Mesenchymal stem cell (in vitro differentiated cells and primary cell): ENCODE results near the gene IL18R1.
"Not testable (repeated sequence)": the region's sequence is repeated elsewhere in the genome, so short reads cannot be mapped to it uniquely, and the experiment has no call there.

ENCODE experiments used
- DNase-seq: peaks from one replicate; pipeline ENCODE4 v3.0.0-alpha.2; 2013
- H2AFZ ChIP-seq: one replicate; pipeline ENCODE4 v1.6.1; 2013; ENCODE audit warnings: low read depth, mild to moderate bottlenecking, control low read depth, inconsistent platforms, low read length, moderate library complexity
- H2AK5ac ChIP-seq: 2 replicates; pipeline ENCODE4 v1.6.1; 2013; ENCODE audit warnings: low read length, moderate library complexity, mild to moderate bottlenecking, inconsistent platforms; ENCODE audit not compliant: severe bottlenecking
- H2BK120ac ChIP-seq: one replicate; pipeline ENCODE4 v1.6.1; 2013; ENCODE audit warnings: low read depth, mild to moderate bottlenecking, inconsistent platforms, low read length, moderate library complexity
- H2BK12ac ChIP-seq, 2 experiments: one replicate each; pipeline ENCODE4 v1.6.1; 2013; ENCODE audit warnings: inconsistent platforms in 2 of 2, low read length in 2 of 2, mild to moderate bottlenecking in 2 of 2, moderate library complexity in 2 of 2, control low read depth in 1 of 2
- H2BK15ac ChIP-seq: one replicate; pipeline ENCODE4 v1.6.1; 2013; ENCODE audit warnings: mild to moderate bottlenecking, low read depth, inconsistent platforms; ENCODE audit not compliant: poor library complexity, severe bottlenecking
- H2BK5ac ChIP-seq: 2 replicates; pipeline ENCODE4 v1.6.1; 2013; ENCODE audit warnings: low read depth, mild to moderate bottlenecking, low read length, control low read depth, inconsistent platforms; ENCODE audit not compliant: poor library complexity, severe bottlenecking
- H3K14ac ChIP-seq, 2 experiments: one replicate each; pipeline ENCODE4 v1.6.1; 2013; ENCODE audit warnings: inconsistent platforms in 2 of 2, low read length in 2 of 2, control low read depth in 1 of 2, mild to moderate bottlenecking in 1 of 2, moderate library complexity in 1 of 2
- H3K18ac ChIP-seq, 2 experiments: one replicate each; pipeline ENCODE4 v1.6.1; 2013; ENCODE audit warnings: inconsistent platforms in 2 of 2, low read length in 2 of 2, control low read depth in 1 of 2, low read depth in 1 of 2, mild to moderate bottlenecking in 1 of 2
- H3K23ac ChIP-seq, 2 experiments: one replicate each; pipeline ENCODE4 v1.6.1; 2013; ENCODE audit warnings: inconsistent platforms in 2 of 2, low read length in 2 of 2, mild to moderate bottlenecking in 2 of 2, moderate library complexity in 2 of 2, control low read depth in 1 of 2
- H3K27ac ChIP-seq: 2 replicates; pipeline ENCODE4 v1.5.1; 2013; ENCODE audit warnings: mild to moderate bottlenecking, moderate library complexity, low read length, control low read depth, inconsistent platforms; ENCODE audit not compliant: poor library complexity, severe bottlenecking
- H3K27me3 ChIP-seq, 2 experiments: 2 replicates each; pipeline versions ENCODE4 v1.6.1 to v1.7.0; 2013; ENCODE audit warnings: low read length in 2 of 2, mild to moderate bottlenecking in 2 of 2, moderate library complexity in 2 of 2, control low read depth in 1 of 2, inconsistent platforms in 1 of 2; ENCODE audit not compliant: control insufficient read depth in 1 of 2, insufficient read depth in 1 of 2
- H3K36me3 ChIP-seq, 2 experiments: 2 replicates each; pipeline versions ENCODE4 v1.6.1 to v1.7.0; 2013; ENCODE audit warnings: low read length in 2 of 2, control low read depth in 1 of 2, inconsistent platforms in 1 of 2, low read depth in 1 of 2, mild to moderate bottlenecking in 1 of 2; ENCODE audit not compliant: insufficient read depth in 2 of 2, control insufficient read depth in 1 of 2
- H3K4ac ChIP-seq, 2 experiments: one replicate each; pipeline ENCODE4 v1.6.1; 2013; ENCODE audit warnings: inconsistent platforms in 2 of 2, low read length in 2 of 2, mild to moderate bottlenecking in 2 of 2, moderate library complexity in 2 of 2, control low read depth in 1 of 2, low read depth in 1 of 2
- H3K4me1 ChIP-seq: 2 replicates; pipeline ENCODE4 v1.6.1; 2013; ENCODE audit warnings: low read depth, low read length, control low read depth; ENCODE audit not compliant: control insufficient read depth, insufficient read depth
- H3K4me2 ChIP-seq: 2 replicates; pipeline ENCODE4 v1.6.1; 2013; ENCODE audit warnings: low read length, mild to moderate bottlenecking, inconsistent platforms; ENCODE audit not compliant: poor library complexity, severe bottlenecking
- H3K4me3 ChIP-seq, 2 experiments: 2 replicates each; pipeline versions ENCODE4 v1.5.1 to v1.7.0; 2013; ENCODE audit warnings: low read length in 2 of 2, mild to moderate bottlenecking in 2 of 2, control low read depth in 1 of 2, low read depth in 1 of 2; ENCODE audit not compliant: insufficient read depth in 1 of 2
- H3K79me1 ChIP-seq: replicated peaks from 2 replicates; pipeline ENCODE4 v1.6.1; 2013; ENCODE audit warnings: mild to moderate bottlenecking, control low read depth, low read length, inconsistent platforms; ENCODE audit not compliant: poor library complexity, severe bottlenecking
- H3K9ac ChIP-seq: 2 replicates; pipeline ENCODE4 v1.7.0; 2013; ENCODE audit warnings: mild to moderate bottlenecking, low read length, moderate library complexity
- H3K9me3 ChIP-seq: 2 replicates; pipeline ENCODE4 v1.7.0; 2013; ENCODE audit warnings: mild to moderate bottlenecking, low read length; ENCODE audit not compliant: control insufficient read depth
- H4K8ac ChIP-seq: one replicate; pipeline ENCODE4 v1.6.1; 2013; ENCODE audit warnings: inconsistent platforms, mild to moderate bottlenecking, low read length, moderate library complexity
- H4K91ac ChIP-seq: one replicate; pipeline ENCODE4 v1.6.1; 2013; ENCODE audit warnings: mild to moderate bottlenecking, low read length, inconsistent platforms
- WGBS: methylation state at CpG from one replicate; pipeline ENCODE4 v1.1.7; 2013; ENCODE audit warnings: mixed read lengths; 5-methylcytosine and 5-hydroxymethylcytosine counted together

The IL18R1 gene

GRCh38 chr2:102317715-102318114, 37.9 kb upstream of the IL18R1 start:
- H3K27ac ChIP-seq, result no peak overlapping the region
- no peak overlapping the region for H2AFZ ChIP-seq
- H2BK5ac ChIP-seq, result no peak overlapping the region
- no peak overlapping the region for H3K4me2 ChIP-seq
- H3K4me3 ChIP-seq, result no peak overlapping the region
- H2BK120ac ChIP-seq, result no peak overlapping the region
- H3K9ac ChIP-seq, result no peak overlapping the region
- 33% methylated on average over 2 of the region's 2 CpGs for WGBS
- H3K14ac ChIP-seq, result no peak overlapping the region
- H3K4me1 ChIP-seq, result no peaks in the 10 kb centered on the region
- H2BK12ac ChIP-seq, result no peak overlapping the region
- H3K18ac ChIP-seq, result no peak overlapping the region
- no peak overlapping the region for H4K8ac ChIP-seq
- H3K4ac ChIP-seq, result no peak overlapping the region
- no peak overlapping the region for H2AK5ac ChIP-seq
- no peak for DNase-seq
- no peak overlapping the region for H3K23ac ChIP-seq
- peaks cover 4% of the 10 kb centered on the region for H3K9me3 ChIP-seq
- H3K79me1 ChIP-seq, result no peaks in the 10 kb centered on the region
- H3K27me3 ChIP-seq, result peaks cover 4 to 38% of the 10 kb centered on the region in 2 experiments
- no peak overlapping the region for H4K91ac ChIP-seq
- no peak overlapping the region for H2BK15ac ChIP-seq
- H3K36me3 ChIP-seq, result no peaks in the 10 kb centered on the region

DNA sequence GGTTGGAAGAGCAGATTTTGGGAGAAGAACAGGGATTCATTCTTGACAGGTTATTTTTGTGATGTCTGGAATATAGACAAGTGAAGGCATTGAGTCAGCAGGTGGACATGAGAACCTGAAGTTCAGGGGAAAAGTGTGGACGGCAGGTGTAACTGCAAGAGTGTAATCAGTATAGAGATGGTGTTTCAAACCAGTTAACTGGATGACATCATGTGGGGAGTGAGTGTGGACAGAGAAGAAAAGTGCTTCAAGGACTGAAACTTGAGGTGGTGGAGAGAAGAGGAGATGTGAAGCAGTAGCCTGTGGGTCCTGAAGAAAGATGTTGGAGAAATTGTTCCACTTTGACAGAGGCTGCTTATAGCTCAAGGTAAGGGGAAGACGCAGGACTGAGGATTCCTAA, 37.2 kb upstream of the IL18R1 start:
- Histone ChIP-seq H3K4ac (no peak overlapping the region), H3K14ac (no peak overlapping the region), H4K8ac (no peak overlapping the region), H4K91ac (no peak overlapping the region), H3K9me3 (peaks cover 4% of the 10 kb centered on the region), H3K79me1 (no peaks in the 10 kb centered on the region), H3K4me3 (no peak overlapping the region), H3K4me1 (no peaks in the 10 kb centered on the region), H2BK5ac (no peak overlapping the region), H3K27me3 (peaks cover 4 to 40% of the 10 kb centered on the region in 2 experiments), H2AFZ (no peak overlapping the region), H3K27ac (no peak overlapping the region), H3K36me3 (no peaks in the 10 kb centered on the region), H2BK15ac (no peak overlapping the region), H2BK12ac (no peak overlapping the region), H2AK5ac (no peak overlapping the region), H2BK120ac (no peak overlapping the region), H3K18ac (no peak overlapping the region), H3K9ac (no peak overlapping the region), H3K4me2 (no peak overlapping the region), H3K23ac (no peak overlapping the region)
- WGBS, result 98% methylated on average over 1 of the region's 2 CpGs
- DNase-seq, result no peak

- Histone ChIP-seq H3K79me1 (no peaks in the 10 kb centered on the region), H3K27ac (no peak overlapping the region), H2BK15ac (no peak overlapping the region), H2AFZ (no peak overlapping the region), H2AK5ac (no peak overlapping the region), H3K27me3 (peaks cover 4 to 40% of the 10 kb centered on the region in 2 experiments), H3K4ac (no peak overlapping the region), H3K9ac (no peak overlapping the region), H3K9me3 (peaks cover 3% of the 10 kb centered on the region), H3K36me3 (no peaks in the 10 kb centered on the region), H3K4me2 (no peak overlapping the region), H3K14ac (no peak overlapping the region), H3K4me3 (no peak overlapping the region), H4K91ac (no peak overlapping the region), H2BK12ac (no peak overlapping the region), H2BK5ac (no peak overlapping the region), H2BK120ac (no peak overlapping the region), H4K8ac (no peak overlapping the region), H3K23ac (no peak overlapping the region), H3K18ac (no peak overlapping the region), H3K4me1 (no peaks in the 10 kb centered on the region)
- no peak for DNase-seq
- WGBS, result 93% methylated on average over 2 of the region's 6 CpGs
Observed at GRCh38 chr2:102321941-102322719, 33.5 kb upstream of the IL18R1 start.

GRCh38 chr2:102324914-102325313, 30.7 kb upstream of the IL18R1 start:
- H3K4me3 ChIP-seq, H2BK120ac ChIP-seq, H2BK12ac ChIP-seq, H4K8ac ChIP-seq, H2AK5ac ChIP-seq, H3K18ac ChIP-seq, H3K23ac ChIP-seq, H2BK5ac ChIP-seq, H2BK15ac ChIP-seq, H3K79me1 ChIP-seq, H4K91ac ChIP-seq, H3K27ac ChIP-seq, H2AFZ ChIP-seq, DNase-seq, H3K9me3 ChIP-seq, H3K4me2 ChIP-seq, H3K9ac ChIP-seq, H3K36me3 ChIP-seq, H3K14ac ChIP-seq, H3K4ac ChIP-seq, H3K4me1 ChIP-seq: not testable (repeated sequence)
- 92% methylated on average over 5 of the region's 5 CpGs for WGBS
- H3K27me3 ChIP-seq, result peaks cover 4 to 23% of the 10 kb centered on the region in 2 experiments
